GM13977 (cell line): ENCODE data around the gene PCNT.

Experiments used
- DNase-seq: peaks from one replicate; pipeline ENCODE4 v3.0.0; 2012; ENCODE audit warnings: low spot score
- CTCF ChIP-seq: IDR thresholded peaks from 2 replicates; pipeline ENCODE4 v1.5.1; 2012; ENCODE audit warnings: mild to moderate bottlenecking, control low read depth; ENCODE audit not compliant: insufficient read depth; ENCODE audit errors: extremely low read depth, missing control alignments
- in situ Hi-C: fragments of 300-500 bp; cut with MboI; formaldehyde crosslinking; loops from one replicate; pipeline ENCODE4 v1.12.0; 2022; ENCODE audit warnings: low sequenced_read_pairs, low pct_unique_long_range_greater_than_20kb, mixed read lengths, inconsistent platforms; ENCODE audit not compliant: unreplicated experiment

PCNT gene

GRCh38 chr21:46316708-46317324 lies 7.1 kb upstream of the PCNT start:
- in situ Hi-C loops, result no loop called here

GRCh38 chr21:46317710-46318463 lies 6.1 kb upstream of the PCNT start:
- in situ Hi-C loops, result no loop called here
- no peak for DNase-seq
- TF ChIP-seq CTCF, result no peak

More at GRCh38 chr21:46316708-46317324, 7.1 kb upstream of the PCNT start:
- no peak for TF ChIP-seq CTCF
- DNase-seq, result no peak

GRCh38 chr21:46318464-46318845 lies 5.5 kb upstream of the PCNT start:
- in situ Hi-C loops, result no loop called here
- DNase-seq, result no peak
- TF ChIP-seq CTCF, result no peak

- no peak for TF ChIP-seq CTCF
- in situ Hi-C loops, result no loop called here
- DNase-seq, result no peak
Observed at GRCh38 chr21:46319186-46319585, 4.8 kb upstream of the PCNT start.

GRCh38 chr21:46320331-46320801 lies 3.6 kb upstream of the PCNT start:
- TF ChIP-seq CTCF, result no peak
- peak; percentile 15 for DNase-seq
- in situ Hi-C loops, result no loop called here

GRCh38 chr21:46322351-46323226 lies 1.4 kb upstream of the PCNT start:
- TF ChIP-seq CTCF, result no peak
- DNase-seq, result no peak
- in situ Hi-C loops, result no loop called here
